RWPE1 (cell line): ENCODE data around the gene KLHL26.

ENCODE experiments used
- CTCF ChIA-PET: fragments of 350-600 bp; sonication (Branson Sonifier 250); formaldehyde crosslinking; extraction: SDS; loops from one replicate; lab custom pipeline; 2021; lab: Yijun Ruan, JAX
- POLR2A ChIA-PET: fragments of 400-600 bp; formaldehyde crosslinking; extraction: SDS; loops from one replicate; lab custom pipeline; 2020; ENCODE audit warnings: antibody characterized with exemption; ENCODE audit not compliant: low non-redundant PET; lab: Yijun Ruan, JAX
- DNase-seq: peaks from one replicate; pipeline ENCODE4 v3.0.0; 2012; ENCODE audit warnings: low spot score
- H3K27ac ChIP-seq: fragments of 450-650 bp; 2 replicates; pipeline ENCODE4 v1.5.1; 2017
- TF ChIP-seq, protein P1 (sequence below): fragments of 450-650 bp; conservative IDR thresholded peaks from 2 replicates; pipeline ENCODE4 v1.5.1; 2017; ENCODE audit warnings: low read depth, mild to moderate bottlenecking

The KLHL26 gene

DNA sequence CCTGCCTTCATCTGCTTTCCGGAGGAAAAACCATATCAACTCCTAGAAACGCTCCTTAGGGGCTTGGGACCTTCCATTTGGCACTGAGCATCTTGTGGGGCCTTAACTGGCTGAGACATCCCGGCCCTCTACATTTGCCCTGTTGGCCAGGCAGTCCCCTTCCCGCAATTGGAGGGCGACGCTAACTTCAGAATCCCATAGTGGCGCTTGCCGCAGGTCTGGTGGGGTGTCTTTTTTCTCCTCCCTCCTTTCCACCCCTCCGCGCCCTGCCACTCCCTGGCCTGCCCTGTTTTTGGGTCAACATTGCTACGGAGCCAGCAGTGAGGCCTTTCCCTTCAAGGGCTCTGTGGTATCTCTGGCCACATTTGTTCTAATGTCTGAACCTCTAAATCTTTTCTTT, 33.1 kb downstream of the KLHL26 start:
- H3K27ac ChIP-seq: peak overlapping the region; percentile 39
- TF ChIP-seq, protein P1, sequence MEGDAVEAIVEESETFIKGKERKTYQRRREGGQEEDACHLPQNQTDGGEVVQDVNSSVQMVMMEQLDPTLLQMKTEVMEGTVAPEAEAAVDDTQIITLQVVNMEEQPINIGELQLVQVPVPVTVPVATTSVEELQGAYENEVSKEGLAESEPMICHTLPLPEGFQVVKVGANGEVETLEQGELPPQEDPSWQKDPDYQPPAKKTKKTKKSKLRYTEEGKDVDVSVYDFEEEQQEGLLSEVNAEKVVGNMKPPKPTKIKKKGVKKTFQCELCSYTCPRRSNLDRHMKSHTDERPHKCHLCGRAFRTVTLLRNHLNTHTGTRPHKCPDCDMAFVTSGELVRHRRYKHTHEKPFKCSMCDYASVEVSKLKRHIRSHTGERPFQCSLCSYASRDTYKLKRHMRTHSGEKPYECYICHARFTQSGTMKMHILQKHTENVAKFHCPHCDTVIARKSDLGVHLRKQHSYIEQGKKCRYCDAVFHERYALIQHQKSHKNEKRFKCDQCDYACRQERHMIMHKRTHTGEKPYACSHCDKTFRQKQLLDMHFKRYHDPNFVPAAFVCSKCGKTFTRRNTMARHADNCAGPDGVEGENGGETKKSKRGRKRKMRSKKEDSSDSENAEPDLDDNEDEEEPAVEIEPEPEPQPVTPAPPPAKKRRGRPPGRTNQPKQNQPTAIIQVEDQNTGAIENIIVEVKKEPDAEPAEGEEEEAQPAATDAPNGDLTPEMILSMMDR: no peak
- DNase-seq: no peak
- ChIA-PET POLR2A (no interaction called here), CTCF (interaction anchor here (0.6 kb wide), 1 partner anchor 217 kb away, joined by 3 read pairs; no protein-coding TSS in a partner anchor)

DNA sequence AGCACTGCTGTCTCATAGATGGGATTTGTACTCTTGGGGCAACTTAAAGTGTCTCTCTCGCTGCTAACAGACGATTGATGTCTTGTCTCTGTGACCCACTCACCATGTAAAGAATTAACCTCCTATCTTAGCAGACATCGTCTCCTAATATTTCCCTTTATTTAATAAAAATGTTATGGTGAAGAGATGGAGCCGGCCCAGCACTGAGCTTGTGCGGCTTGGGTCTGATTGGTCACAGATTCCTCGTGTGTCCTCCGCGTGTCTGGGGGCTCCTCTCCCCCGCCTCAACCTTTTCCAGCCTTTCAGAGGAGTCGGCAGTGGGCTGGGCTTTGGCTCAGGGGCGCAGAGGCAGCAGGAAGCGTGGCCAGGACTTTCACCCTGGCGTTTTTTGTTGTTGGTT, 33.5 kb downstream of the KLHL26 start:
- TF ChIP-seq, protein P1: no peak
- ChIA-PET POLR2A (no interaction called here), CTCF (no interaction called here)
- peak overlapping the region; percentile 39 for H3K27ac ChIP-seq
- DNase-seq: no peak

DNA sequence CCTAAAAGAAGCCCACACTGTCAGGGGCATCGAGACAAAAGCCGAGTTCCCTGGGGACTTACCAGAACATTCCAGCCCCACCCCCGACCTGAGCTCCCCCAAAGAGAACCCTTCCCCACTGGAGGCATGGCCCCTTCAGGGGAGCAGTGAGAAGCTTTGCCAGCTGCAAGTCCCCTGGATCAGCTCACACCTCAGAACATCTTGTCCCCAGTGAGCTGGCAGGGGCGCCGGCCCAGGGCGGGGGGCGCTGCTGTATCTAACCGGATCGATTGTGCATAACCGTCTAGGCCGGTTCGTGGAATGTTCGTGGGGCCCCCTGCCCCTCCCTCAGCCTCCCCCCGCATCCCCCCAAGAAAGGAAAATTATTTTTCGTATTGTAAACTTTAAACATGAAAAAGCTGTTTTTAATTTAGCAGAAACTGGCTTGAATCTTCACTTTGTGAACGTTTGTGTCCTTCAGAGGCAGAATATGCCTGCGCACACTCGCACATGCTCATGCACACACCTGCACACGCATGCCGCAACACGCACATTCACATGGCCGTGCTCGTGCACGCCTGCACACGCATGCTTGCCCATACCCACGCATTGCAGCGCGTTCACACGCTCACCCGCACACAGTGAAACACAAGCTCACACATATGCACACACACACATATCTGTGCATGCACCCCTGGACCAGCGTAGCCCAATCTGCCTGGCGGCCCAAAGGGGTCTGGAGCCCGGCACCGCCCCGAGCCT, 34.6 kb downstream of the KLHL26 start:
- ChIA-PET CTCF (no interaction called here), POLR2A (interaction anchor here (0.5 kb wide), 1 partner anchor 22 kb away, joined by 18 read pairs; no protein-coding TSS in a partner anchor)
- TF ChIP-seq, protein P1: no peak
- H3K27ac ChIP-seq: peak overlapping the region; percentile 39
- DNase-seq: no peak

GRCh38 chr19:18672044-18672451, 35.2 kb downstream of the KLHL26 start:
- TF ChIP-seq, protein P1: no peak
- ChIA-PET CTCF (interaction anchor here (0.6 to 0.8 kb wide), 2 partner anchors 100 to 155 kb away, joined by 3 to 7 read pairs; no protein-coding TSS in a partner anchor), POLR2A (interaction anchor here (0.5 kb wide), 1 partner anchor 22 kb away, joined by 18 read pairs; no protein-coding TSS in a partner anchor)
- peak overlapping the region; percentile 39 for H3K27ac ChIP-seq
- no peak for DNase-seq

DNA sequence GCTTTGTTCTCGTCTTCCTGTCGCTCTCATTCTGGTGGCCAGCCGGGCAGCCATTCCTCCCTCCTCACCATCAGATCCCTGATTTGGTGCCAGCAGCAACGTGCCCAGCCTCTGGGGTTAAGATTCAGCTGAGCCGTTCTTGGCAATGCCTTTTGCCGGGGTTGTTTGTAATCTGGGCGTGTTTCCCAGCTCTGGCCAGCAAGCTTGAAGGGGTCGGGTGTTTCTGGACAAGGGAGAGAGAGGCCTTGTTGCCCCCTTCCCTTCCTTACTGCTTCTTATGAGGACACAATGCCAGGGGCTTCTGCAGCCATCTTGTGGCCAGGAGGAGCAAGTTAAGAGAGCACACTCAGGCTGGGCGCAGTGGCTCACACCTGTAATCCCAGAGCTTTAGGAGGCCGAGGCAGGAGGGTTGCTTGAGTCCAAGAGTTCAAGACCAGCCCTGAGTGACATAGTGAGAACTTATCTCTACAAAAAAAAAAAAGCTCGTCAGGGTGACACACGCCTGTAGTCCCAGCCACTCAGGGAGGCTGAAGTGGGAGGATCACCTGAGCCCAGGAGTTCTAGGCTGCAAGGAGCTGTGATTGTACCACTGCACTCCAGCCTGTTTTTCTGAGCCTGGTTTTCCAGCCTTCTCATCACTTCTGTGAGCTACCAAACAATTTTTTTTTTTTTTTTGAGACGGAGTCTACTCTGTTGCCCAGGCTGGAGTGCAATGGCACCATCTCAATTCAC, 35.9 kb downstream of the KLHL26 start:
- DNase-seq: no peak
- H3K27ac ChIP-seq: peak overlapping the region; percentile 39
- POLR2A ChIA-PET: interaction anchor here (0.6 kb wide), 1 partner anchor 74 kb away, joined by 3 read pairs; no protein-coding TSS in a partner anchor
- TF ChIP-seq, protein P1: no peak
- CTCF ChIA-PET: interaction anchor here (0.6 to 0.8 kb wide), 3 partner anchors 24 to 155 kb away, joined by 3 to 7 read pairs (median 3); no protein-coding TSS in a partner anchor

GRCh38 chr19:18674616-18675015, 37.8 kb downstream of the KLHL26 start:
- ChIA-PET POLR2A (no interaction called here), CTCF (interaction anchor here (0.6 to 0.7 kb wide), 3 partner anchors 75 to 155 kb away, joined by 3 read pairs; no protein-coding TSS in a partner anchor)
- DNase-seq: no peak
- TF ChIP-seq, protein P1: no peak
- peak overlapping the region; percentile 21 for H3K27ac ChIP-seq
